ENCODE data around the gene ST7.
"Not testable (repeated sequence)": the region's sequence is repeated elsewhere in the genome, so short reads cannot be mapped to it uniquely, and the experiment has no call there.

The ST7 gene

GRCh38 chr7:117238937-117239336 is 285.6 kb downstream of the ST7 start:
- DNase-seq, result no peak

GRCh38 chr7:117241088-117241487 is 287.8 kb downstream of the ST7 start:
- no peak for DNase-seq

- no peak for DNase-seq
Measured at GRCh38 chr7:117243390-117243789, 290.1 kb downstream of the ST7 start.

GRCh38 chr7:117245703-117246102 is 292.4 kb downstream of the ST7 start:
- not testable (repeated sequence) for DNase-seq

- DNase-seq, result no peak
Measured at GRCh38 chr7:117247809-117248208, 294.5 kb downstream of the ST7 start.

GRCh38 chr7:117248829-117249228 is 295.5 kb downstream of the ST7 start:
- DNase-seq, result no peak

GRCh38 chr7:117249696-117250095 is 296.4 kb downstream of the ST7 start:
- no peak for DNase-seq

GRCh38 chr7:117250245-117250644 is 296.9 kb downstream of the ST7 start:
- no peak for DNase-seq

- no peak for DNase-seq
Measured at GRCh38 chr7:117250801-117251200, 297.5 kb downstream of the ST7 start.

GRCh38 chr7:117251687-117252086 is 298.4 kb downstream of the ST7 start:
- no peak for DNase-seq

- no peak for DNase-seq
Measured at GRCh38 chr7:117259615-117260014, 306.3 kb downstream of the ST7 start.

- DNase-seq, result no peak
Measured at GRCh38 chr7:117262546-117262945, 309.2 kb downstream of the ST7 start.

- DNase-seq, result no peak
Measured at GRCh38 chr7:117264716-117265115, 311.4 kb downstream of the ST7 start.

GRCh38 chr7:117269417-117269816 is 316.1 kb downstream of the ST7 start:
- DNase-seq, result no peak

- DNase-seq, result no peak
Measured at GRCh38 chr7:117269886-117270285, 316.6 kb downstream of the ST7 start.

- DNase-seq, result no peak
Measured at GRCh38 chr7:117270371-117270770, 317.1 kb downstream of the ST7 start.

- DNase-seq, result no peak
Measured at GRCh38 chr7:117271566-117271965, 318.3 kb downstream of the ST7 start.

- no peak for DNase-seq
Measured at GRCh38 chr7:117272017-117272759, 318.9 kb downstream of the ST7 start.

- DNase-seq, result no peak
Measured at GRCh38 chr7:117273325-117273724, 320.0 kb downstream of the ST7 start.

- DNase-seq, result peak; percentile 52
Measured at GRCh38 chr7:117273814-117274225, 320.5 kb downstream of the ST7 start.

GRCh38 chr7:117274951-117275350 is 321.6 kb downstream of the ST7 start:
- no peak for DNase-seq

- no peak for DNase-seq
Measured at GRCh38 chr7:117277576-117277975, 324.3 kb downstream of the ST7 start.

GRCh38 chr7:117278040-117278439 is 324.7 kb downstream of the ST7 start:
- no peak for DNase-seq

GRCh38 chr7:117279203-117279602 is 325.9 kb downstream of the ST7 start:
- DNase-seq, result no peak

Data from eye (tissue), 1 donor.